Effector CD8-positive, alpha-beta T cell (primary cell): ENCODE measurements around the gene PPP1R15B.
"Not testable (repeated sequence)": the region's sequence is repeated elsewhere in the genome, so short reads cannot be mapped to it uniquely, and the experiment has no call there.

Source experiments
- DNase-seq: peaks from one replicate; lab custom pipeline; 2025; lab: John Stamatoyannopoulos, UW

PPP1R15B gene

DNA sequence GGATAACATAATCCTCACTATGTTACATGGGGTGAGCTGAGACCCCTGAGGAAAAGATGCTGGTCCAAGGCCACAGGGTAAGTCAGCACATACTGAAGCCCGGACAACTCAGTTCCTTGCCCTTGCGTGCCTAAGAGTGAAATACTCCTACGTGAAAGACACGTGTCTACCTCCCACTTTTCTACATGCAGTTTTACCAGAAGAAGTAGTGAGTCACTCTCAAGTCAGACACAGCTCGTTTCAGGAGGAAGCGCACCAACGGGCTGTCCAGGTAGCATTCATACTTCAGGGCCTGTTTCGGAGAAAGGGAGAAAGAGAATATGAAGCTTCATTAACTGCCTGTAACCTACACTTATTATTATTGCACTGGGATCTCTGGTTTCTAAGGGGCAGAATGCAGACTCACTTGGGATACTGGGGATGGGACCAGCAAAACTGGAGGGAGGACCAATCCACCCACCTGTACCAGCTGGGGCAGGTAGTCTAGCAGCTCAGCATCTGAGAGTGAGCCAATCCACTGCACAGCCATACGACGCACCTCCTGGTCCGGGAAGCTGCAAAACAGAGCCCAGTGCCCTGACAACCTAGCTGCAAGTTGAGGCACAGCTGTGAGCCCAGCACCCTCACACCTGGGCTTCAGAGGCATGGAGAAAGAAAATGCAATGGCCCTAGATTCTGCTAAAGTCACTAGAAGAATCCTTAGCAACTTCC is 32.4 kb upstream of the PPP1R15B start:
- DNase-seq = no peak

GRCh38 chr1:204443260-204443619 is 31.6 kb upstream of the PPP1R15B start:
- DNase-seq = no peak

DNA sequence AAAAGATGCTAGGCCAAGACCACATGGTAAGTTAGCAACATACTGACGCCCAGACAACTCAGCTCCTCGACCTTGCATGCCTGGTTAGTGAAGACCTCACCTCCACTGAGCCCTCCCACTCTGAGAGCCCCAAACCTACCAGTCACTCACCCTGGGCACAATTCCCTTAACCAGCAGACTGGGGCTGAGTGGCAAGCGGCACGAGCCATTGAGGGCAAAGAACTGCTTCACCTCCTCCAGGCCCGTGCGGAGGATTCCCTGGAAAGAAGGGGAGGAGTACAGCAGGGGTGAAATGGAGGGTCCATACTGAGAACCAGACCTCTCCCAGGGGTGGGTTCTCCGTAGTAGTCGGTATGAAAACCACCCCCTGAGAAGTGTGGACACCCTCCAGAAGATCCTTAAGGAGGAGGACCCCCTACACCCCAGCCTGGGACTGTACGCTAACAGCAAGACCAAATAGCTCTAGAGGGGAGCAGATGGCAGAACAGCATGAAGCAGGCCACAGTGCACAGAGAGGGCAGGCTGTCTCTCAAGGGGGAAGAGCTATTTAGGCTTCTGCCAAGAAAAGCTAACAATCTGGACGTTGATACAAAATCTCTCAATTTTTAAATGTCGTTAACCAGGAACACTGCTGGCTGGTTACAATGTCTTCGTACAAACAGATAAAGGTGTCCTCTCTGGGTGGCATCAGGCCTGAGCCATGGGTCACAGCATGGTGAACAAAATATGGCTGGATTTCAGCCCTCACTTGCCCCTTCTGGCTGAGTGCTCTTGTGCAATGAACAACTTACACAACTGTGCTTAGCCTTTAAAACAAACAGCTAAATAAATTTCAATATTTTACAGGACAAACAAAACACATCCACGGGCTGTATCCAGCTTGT is 31.0 kb upstream of the PPP1R15B start:
- no peak for DNase-seq

- no peak for DNase-seq
Measured at GRCh38 chr1:204441558-204441957, 29.9 kb upstream of the PPP1R15B start.

DNA sequence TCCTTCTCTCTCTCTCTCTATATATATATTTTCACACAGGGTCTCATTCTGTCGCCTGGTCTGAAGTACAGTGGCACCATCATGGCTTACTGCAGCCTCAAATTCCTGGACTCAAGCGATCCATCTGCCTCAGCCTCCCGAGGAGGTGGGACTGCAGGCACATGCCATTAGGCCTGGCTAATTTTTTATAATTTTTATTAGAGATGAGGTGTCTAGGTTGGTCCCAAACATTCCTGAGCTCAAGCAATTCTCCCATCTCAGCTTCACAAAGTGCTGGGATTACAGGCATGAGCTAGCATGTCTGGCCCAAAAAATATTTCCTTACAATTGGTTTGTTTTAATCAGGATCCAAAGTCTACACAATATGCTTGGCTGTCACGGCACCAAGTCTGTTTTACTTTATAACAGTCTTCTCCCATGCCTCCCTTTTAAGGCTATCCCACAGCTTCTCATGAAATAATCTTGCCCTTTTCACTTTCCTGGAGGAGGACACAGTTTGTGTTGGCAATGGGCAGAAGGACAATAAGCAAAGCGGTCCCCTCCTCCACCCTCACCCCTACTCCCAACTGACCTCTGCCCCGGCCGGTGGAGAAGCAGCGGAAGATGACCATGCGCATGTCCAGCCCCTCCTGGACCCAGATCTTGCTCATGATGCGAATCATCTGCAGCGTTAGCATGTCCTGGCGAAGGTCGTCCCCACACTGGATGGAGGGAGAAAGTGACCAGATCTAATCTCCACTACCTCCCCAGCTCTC is 28.2 kb upstream of the PPP1R15B start:
- DNase-seq = no peak

DNA sequence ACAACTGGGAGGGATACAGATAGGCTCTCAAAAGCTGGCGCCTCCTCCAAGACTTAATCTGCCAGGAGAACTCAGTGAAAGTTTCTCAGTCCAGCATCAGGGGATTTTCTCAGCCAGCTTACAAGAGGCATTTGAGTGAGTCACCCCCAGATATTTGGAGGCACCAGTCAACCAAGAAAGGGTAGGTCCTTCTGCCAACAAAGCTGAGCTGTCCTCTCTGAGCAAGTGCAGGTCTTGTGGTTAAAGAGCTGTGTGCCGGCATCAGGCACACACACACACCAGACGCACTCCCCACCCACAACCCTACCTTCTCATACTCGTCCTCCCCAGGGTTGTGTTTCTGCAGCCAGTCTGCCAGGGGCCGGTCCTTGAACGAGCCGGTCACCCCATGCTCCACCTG is 27.0 kb upstream of the PPP1R15B start:
- DNase-seq = no peak

- DNase-seq = no peak
Measured at GRCh38 chr1:204437796-204438570, 26.4 kb upstream of the PPP1R15B start.

GRCh38 chr1:204435872-204436271 is 24.3 kb upstream of the PPP1R15B start:
- DNase-seq = no peak

DNA sequence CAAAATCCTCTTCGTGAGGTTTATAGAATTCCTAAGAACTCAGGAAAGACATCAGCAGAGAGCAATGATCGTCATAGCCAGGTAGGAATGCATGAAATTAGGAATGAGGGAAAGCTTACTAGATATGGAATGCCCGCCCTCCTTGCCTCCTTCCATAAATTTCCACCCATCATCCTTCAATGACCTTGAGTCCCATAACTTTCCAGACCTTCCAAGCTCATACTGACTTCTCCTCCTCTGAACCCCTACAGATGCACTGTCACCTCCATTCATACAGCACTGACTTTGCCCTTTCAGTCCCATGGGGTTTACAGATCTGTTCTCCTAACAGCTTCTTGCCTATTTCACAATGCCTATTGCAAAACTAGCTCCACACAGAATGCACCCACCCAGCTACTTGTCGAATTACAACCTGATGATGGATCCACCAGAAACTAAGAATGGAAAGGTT is 23.8 kb upstream of the PPP1R15B start:
- no peak for DNase-seq

DNA sequence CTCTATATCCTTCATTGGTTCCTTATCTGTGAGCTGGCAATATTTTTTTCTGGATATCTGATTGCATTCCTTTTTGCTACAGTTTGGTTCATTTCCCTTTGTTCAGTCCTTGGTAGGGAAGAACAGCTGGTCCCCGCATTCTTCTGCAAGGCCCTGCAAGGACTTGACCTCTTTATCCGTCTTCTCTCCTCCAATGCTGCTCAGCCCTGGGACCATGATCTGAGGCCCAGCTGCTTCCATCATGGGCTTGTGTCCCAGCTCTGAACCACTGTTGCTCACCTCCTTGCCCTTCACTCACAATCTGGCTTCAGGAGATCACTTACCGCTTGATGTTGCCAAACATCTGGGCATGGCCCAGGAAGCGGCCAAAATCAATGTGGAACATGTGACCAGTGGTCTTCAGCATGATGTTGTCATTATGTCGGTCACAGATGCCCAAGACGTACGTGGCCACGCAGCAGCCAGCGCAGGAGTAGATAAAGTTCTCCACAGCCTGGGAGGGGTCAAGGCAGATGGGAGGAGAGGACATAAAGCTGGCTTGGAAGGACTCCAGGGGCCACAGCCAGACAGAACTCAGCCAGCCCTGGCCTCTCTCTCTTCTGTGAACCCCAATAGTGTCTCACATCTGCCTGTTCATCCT is 22.6 kb upstream of the PPP1R15B start:
- no peak for DNase-seq

- DNase-seq = no peak
Measured at GRCh38 chr1:204432708-204433107, 21.1 kb upstream of the PPP1R15B start.

- DNase-seq = peak; percentile 61
Measured at GRCh38 chr1:204431310-204432184, 19.9 kb upstream of the PPP1R15B start.

DNA sequence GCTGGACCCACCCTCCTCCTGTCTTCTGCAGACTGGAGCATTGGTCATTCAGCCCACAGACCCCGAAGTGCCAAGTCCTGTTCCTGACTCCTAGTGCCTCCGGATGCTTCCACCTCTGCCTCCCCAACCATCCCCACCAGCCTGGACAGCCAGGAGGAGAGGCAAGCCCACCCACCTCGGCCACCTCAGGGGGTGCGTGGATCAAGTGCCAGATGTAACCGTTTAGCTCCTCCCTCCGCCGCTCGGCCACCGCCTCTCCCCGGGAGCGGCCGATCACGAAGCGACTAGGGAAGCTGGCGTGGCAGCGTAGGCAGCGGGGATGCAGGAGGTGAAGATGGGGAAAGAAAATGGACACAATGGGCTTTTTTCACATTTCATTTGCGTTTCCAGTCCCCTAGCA is 18.1 kb upstream of the PPP1R15B start:
- DNase-seq = no peak

- DNase-seq = no peak
Measured at GRCh38 chr1:204426971-204427701, 15.5 kb upstream of the PPP1R15B start.

DNA sequence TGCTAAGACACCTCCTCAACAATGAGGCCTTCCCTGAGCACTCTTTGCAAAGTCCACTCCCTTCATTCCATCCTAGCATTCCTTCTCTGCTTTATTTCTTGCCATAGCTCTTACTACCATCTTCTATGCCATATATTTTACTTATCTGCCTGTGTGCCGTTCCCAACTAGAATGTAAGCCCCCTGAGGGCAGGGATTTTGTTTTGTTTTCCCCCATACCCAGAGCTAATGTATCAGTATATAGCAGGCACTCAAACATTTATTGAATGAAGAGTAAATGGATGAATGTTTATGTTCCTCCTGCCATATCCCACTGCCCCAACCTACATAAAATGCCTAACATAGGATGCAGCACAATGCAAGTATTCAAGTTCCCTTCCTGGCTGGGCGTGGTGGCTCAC is 14.9 kb upstream of the PPP1R15B start:
- no peak for DNase-seq

DNA sequence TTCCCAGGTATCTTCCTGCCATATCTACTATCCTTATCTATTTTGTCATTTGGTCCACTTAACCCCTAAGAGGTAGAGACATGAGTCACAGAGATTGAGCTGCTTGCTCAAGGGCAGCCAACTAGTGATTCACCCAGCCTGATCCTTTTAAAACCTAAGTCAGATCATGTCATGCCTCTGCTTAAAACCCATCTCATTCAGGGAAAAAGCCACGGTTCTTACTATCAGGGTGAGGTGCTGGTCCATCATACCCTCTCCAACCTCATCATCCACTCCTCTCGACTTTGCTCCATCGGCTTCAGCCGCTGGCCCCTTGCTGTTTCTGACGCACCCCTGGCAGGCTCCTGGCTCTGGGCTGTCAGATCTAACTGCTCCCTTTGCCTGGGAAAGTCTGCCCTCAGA is 14.4 kb upstream of the PPP1R15B start:
- DNase-seq = no peak

DNA sequence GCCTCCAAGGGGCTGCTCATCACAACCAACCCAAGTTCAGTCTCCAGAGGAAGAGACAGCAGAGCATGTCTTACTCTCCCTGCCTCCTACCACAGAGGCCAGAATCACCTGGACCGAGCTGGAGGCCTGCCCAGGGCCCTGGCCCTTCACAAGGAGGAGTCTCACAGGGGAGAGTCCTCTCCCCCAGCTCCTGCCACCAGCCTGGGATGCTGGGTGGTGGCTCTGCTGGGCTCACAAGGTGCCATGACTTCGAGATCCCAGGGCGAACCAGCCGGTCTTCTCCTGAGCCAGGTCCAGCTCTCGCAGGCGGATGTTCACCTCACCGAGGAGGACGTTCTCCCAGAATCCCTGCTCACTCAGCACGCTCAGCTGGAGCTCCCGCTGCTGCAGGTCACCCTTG is 13.0 kb upstream of the PPP1R15B start:
- DNase-seq = no peak

DNA sequence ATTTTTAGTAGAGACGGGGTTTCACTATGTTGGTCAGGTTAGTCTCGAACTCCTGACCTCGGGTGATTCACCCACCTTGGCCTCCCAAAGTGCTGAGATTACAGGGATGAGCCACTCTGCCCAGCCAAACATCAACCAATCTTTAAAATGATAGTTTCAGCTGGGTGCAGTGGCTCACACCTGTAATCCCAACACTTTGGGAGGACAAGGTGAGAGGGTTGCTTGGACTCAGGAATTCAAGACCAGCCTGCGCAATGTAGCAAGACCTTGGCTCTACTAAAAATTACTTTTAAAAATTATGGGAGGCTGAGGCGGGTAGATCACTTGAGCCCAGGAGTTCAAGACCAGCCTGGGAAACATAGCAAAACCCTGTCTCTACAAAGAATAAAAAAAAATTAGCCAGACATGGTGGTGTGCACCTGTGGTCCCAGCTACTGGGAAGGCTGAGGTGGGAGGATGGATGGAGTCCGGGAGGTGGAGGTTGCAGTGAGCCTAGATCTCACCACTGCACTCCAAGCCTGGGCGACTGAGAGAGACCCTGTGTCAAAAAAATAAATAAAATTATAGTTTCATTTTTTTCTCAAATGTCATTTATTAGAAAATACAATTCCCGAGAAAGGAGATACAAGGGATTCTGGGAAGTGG is 10.6 kb upstream of the PPP1R15B start:
- not testable (repeated sequence) for DNase-seq

DNA sequence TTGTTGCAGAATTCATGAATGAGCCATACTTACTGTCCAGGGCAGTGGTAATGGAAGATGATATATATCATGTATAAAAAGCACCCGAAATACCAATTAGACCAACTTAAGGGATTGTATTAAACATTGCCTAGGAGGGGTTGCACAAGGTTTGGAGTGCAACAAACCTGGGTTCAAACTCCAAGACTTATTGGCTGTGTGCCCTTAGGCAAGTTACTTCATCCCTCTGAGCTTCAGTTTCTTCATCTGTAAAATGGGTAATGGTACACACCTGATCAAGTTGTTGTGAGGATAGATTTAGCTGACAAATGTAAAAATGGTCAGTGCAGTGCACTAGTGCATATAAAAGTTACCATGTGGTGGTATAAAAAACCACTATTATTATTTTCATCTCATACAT is 9.8 kb upstream of the PPP1R15B start:
- no peak for DNase-seq
